ENCODE data around the gene RPRML.

Gene RPRML

DNA sequence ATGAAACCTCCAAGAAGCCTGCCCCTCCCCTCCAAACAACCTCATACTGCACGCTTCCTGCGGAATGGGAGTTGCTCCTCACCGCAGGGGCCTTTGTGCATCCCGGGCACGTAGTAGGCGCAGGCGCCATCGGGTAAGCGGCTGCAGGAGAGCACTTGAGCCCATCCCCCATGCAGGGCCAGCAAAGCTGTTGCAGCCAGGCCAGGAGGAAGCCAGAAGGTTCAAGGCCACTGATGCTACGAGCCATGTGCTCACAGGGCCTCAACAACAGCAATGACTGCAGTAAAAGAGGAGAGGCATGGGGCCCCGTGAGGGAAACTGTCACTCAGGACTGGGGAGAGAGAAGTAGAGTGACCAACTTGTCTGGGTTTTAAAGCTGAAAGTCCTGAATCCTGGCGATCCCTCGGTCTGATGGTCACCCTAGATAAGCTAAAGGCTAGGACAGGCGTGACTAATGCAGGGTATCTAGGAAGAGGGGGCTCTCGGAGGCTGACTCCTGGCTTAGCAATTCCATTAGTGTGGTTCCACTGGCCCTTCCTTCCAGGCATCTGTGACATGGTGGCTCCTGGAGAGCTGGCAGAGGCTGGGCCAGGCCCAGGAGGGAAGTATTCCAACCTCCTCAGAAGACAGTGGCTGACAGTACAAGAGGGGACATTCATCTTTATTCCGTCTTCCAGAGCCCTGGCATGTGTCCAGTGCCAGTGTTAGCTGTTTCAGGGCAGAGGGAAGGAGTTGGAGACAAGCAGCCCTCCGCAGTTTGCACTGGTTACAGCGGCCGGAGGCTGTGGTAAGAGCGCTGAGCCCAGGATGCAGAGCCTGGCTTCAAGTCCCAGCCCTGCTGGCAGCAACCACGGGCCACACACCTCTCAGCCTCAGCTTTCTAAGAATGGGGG, 35.3 kb downstream of the RPRML start:
- DNase-seq = no peak

DNA sequence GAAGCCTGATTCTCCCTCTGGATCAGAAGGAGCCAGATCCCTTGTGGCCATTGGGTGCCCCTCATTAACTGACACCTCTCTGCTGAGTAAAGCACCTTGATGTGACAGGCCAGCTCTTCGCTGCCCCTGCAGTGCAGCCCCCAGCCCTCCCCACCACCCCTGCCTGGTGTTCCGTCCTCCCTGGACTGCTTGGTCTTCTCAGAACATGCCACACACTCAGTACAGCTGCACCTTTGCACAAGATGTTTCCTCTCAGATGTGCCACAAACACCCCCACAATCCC, 35.9 kb downstream of the RPRML start:
- DNase-seq = no peak

DNA sequence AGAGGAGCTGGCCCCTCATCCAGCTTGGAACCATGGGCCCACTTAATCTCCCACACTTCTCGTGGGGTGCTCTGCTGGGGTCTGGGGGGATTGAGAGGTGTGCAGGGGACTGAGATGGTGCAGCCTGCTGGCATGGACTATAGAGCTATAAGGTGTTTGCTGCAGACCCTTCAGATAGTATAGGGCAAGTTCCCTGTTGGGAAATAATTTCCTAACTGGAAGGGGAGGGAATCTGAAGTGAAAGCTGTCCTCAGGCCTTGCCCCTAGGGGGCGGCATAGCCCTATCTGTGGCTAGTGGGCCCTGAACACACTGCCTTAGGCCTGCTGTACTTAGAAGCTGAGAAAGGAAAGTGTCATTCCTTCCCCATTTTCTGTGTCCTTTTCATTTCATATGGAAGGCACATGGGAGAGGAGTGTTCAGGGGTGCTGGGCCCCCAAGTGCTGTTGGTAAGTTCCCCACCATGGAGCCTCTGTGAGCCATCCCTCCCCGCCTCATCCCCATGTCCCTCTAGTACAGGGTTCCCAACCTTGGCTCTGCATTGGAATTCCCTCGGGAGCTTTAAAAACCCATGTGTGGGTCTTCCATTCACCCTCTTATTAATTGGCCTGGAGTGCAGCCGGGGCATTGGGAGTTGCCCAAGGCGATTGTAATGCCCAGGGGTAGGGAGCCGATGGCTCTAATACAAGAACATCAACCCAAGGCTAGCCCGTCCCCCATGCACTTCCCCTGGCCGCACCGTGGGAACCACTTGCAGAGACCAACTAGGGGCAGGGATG, 36.4 kb downstream of the RPRML start:
- DNase-seq = peak; percentile 51

DNA sequence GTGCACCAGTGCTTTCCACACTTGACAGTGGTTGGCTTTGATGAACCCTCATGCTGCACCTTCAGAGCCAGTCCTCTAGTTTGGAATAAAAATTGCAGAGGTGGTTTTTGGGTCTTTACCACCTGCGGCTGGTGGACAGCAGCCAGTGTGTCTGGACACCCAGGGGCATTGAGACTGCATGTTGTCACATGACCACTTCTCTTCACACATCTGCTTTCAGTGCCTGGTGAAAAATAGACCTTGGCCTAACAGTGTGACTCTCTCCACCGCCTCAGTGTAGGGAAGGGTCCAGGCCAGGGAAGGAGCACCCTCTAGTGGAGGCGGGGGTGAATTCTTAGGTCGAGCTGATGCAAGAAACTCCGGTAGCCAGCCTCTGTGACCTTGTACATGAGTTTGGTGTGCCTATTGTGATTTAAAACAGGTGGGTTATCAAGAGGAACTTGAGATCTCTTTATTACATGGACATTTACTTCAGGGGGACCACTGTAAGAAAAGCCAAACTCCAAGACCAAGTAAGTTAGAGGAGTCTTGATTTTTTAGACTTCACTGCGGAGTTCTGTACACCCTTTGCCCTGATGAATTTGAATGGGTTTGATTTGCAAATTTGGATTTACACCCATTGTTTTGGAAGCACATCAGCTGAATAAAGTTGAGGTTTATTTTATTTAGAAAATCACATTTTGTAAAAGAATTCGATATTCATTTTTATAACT, 38.2 kb downstream of the RPRML start:
- peak; percentile 74 for DNase-seq

DNA sequence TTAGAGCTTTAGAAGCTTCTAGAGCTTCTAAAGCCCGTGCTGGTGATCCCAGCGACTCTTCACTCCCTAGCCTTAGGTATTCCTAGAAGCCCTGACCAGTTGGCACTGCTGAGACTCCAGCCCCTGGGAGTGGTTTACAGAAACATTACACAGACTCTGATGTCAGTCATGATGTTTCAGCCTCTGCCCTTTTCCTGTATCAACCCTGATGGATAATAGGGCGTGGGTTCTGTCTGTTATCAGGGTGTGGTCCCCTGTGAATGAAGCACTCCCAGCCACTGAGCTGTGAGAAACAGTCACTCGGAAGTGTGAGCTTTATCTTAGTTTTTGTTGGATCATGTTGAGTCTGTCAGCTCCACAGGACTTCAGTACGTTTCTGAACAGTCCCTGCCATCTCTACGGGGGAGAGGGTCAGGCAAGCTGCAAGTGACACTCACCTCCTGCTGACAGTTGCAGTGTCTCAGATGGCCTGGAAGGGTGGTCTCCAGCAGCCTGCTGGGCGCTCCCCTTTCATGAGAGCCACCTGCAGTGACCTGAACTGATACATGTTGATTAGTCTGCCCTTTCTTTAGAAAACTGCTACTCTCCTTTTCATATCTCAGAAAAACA, 43.3 kb downstream of the RPRML start:
- no peak for DNase-seq

DNA sequence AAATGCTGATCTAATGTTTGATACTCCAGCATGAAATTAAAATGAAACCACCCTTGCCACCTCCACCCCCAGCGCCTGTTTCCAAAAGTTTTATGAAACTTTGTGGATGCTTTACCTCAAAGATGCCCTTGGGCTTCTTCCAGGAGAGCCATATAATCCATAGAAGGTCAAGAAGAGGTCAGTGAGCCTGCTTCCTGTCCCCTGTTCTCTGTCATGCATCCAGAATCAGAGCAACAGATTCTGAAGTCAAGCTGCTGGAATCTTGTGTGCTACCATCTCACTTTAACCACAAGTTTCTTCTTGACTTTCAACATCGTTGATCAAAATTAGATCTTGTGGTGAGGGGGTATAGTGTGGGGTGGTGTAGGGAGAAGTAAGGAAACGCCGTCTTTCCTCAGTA, 47.5 kb downstream of the RPRML start:
- DNase-seq = no peak

DNA sequence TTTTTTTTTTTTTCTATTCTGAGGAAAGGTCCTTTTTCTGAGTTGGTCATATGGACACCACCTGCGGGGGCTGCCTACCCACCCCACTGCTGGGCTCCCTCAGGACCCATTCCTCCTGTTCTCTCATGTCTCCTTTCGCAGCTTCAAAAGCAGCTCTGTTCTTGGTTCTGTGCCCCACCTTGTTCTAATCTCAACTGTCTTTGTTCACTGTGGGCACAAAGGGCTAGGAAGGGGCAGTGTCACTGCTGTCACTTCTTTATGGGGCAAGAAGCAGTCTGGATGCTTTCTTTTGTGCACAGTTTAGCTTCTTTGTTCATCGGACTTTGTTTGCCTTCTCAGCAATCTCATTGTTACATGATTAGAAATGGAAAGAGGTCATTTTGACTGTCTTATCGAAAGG, 49.0 kb downstream of the RPRML start:
- DNase-seq = no peak

DNA sequence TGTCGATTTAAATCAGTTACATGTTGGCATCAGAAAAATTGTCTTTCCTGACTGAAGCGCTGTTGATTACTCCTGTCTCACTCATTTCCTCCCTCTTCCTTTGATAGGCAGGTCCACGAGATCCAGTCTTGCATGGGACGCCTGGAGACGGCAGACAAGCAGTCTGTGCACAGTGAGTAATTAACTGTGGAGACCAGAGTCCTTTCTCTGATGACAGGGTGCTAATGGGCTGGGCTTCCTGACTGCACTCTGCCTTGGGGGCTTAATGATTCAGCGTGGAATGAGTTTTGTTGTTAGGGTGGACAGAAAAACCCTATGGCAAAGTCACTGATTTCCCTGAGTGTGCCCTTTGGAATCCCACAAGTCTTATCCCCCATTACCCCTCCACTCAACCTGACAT, 49.6 kb downstream of the RPRML start:
- DNase-seq = no peak

DNA sequence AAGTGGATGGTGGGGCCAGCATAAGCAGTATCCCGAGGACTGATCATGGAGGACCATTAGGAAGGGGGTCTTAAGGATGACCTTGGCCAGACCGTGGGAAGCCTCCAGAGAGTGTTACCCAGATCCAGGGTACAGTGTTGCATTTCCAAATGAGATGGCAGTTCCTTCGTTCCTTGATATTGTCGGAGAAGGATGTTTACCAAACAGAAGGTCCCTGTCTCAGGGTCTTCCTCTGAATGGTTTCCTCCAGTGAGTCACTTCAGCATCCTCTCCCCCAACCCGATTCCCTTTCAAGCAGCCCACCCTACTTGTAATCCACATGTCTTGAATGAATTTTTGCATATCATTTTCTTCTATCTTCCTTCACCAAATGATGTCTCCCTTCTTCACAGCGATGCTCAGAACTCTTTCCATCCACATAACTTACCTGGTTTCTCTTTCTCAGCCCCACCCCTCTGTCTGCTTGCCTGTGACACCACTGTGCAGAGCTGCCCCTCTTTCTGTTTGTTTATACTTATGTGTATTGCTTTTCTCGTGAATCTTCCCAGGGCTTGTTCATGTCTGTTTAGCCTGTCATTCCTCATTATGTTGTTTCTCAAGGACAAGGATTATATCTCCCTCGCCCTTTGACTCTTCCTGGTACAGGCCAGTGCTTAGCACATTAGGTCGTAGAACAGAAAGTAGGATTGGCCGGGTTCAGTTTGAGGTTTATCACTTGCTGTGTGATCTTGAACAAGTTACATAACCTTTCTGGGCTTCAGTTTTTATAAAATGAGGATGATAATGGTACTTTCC, 50.4 kb downstream of the RPRML start:
- DNase-seq = no peak
